SK-N-SH (cell line): ENCODE measurements around the gene UNC45A. TPM values are rescaled to one million over a fixed set of nuclear protein-coding genes. Genes with fewer than 3 reads are reported as not detected.

Experiments
- CTCF ChIA-PET: fragments of 300-600, 350-600 bp; formaldehyde crosslinking; extraction: SDS; loops from one replicate; lab custom pipeline; 2021; lab: Yijun Ruan, JAX
- POLR2A ChIA-PET: fragments of 350-600 bp; sonication (Branson Sonifier 250); formaldehyde crosslinking; extraction: SDS; loops from one replicate; lab custom pipeline; 2020; ENCODE audit warnings: antibody characterized with exemption, inconsistent platforms; lab: Yijun Ruan, JAX
- DNase-seq: peaks from one replicate; pipeline ENCODE4 v3.0.0; 2012
- H2AFZ ChIP-seq: fragments of 200-600 bp; sonication (generic); 2 replicates; pipeline ENCODE4 v1.8.1; 2016; ENCODE audit warnings: antibody characterized with exemption, mild to moderate bottlenecking, low read depth
- H3F3A ChIP-seq: fragments of 200-600 bp; sonication (generic); replicated peaks from 2 replicates; pipeline ENCODE3; 2016; ENCODE audit warnings: antibody characterized with exemption, mild to moderate bottlenecking; ENCODE audit not compliant: insufficient read depth
- H3K27ac ChIP-seq, 2 experiments: fragments of 200-500 bp in 1 of 2; fragments of 200-600 bp in 1 of 2; sonication (Bioruptor generic) in 1 of 2; sonication (generic), shearing (Covaris generic) in 1 of 2; 2 replicates each; pipeline versions ENCODE4 v1.5.1 to v1.6.1; 2014 to 2016; ENCODE audit warnings: low read depth in 2 of 2, inconsistent platforms in 1 of 2, low read length in 1 of 2, mild to moderate bottlenecking in 1 of 2, mixed read lengths in 1 of 2
- H3K27me3 ChIP-seq: fragments of 200-600 bp; sonication (generic), shearing (Covaris generic); 2 replicates; pipeline ENCODE4 v1.6.1; 2016; ENCODE audit warnings: mixed run types; ENCODE audit not compliant: insufficient read depth
- H3K36me3 ChIP-seq, 2 experiments: fragments of 200-500 bp in 1 of 2; fragments of 200-600 bp in 1 of 2; sonication (Bioruptor generic) in 1 of 2; sonication (generic) in 1 of 2; replicated peaks in 1 of 2; 2 replicates each; pipeline versions ENCODE3 to v1.5.1; 2014 to 2016; ENCODE audit warnings: low read length in 1 of 2, mild to moderate bottlenecking in 1 of 2; ENCODE audit not compliant: insufficient read depth in 2 of 2, control insufficient read depth in 1 of 2
- H3K4me1 ChIP-seq, 2 experiments: fragments of 200-500 bp in 1 of 2; fragments of 200-600 bp in 1 of 2; sonication (Bioruptor generic) in 1 of 2; sonication (generic), shearing (Covaris generic) in 1 of 2; 2 replicates each; pipeline versions ENCODE4 v1.5.1 to v1.6.1; 2014 to 2016; ENCODE audit warnings: low read depth in 1 of 2, low read length in 1 of 2, mixed run types in 1 of 2; ENCODE audit not compliant: insufficient read depth in 2 of 2, control insufficient read depth in 1 of 2
- H3K4me2 ChIP-seq: fragments of 200-600 bp; sonication (generic), shearing (Covaris generic); 2 replicates; pipeline ENCODE4 v1.6.1; 2017; ENCODE audit warnings: mixed run types
- H3K4me3 ChIP-seq, 2 experiments: fragments of 200-500 bp in 1 of 2; fragments of 200-600 bp in 1 of 2; sonication (Bioruptor generic) in 1 of 2; sonication (generic), shearing (Covaris generic) in 1 of 2; 2 replicates each; pipeline versions ENCODE4 v1.5.1 to v1.8.1; 2014 to 2016; ENCODE audit warnings: low read depth in 2 of 2, inconsistent platforms in 1 of 2, low read length in 1 of 2, mild to moderate bottlenecking in 1 of 2, mixed read lengths in 1 of 2, moderate library complexity in 1 of 2
- H3K79me2 ChIP-seq: fragments of 200-600 bp; sonication (generic); 2 replicates; pipeline ENCODE4 v1.8.1; 2017; ENCODE audit warnings: mild to moderate bottlenecking; ENCODE audit not compliant: insufficient read depth
- H3K9ac ChIP-seq: fragments of 200-600 bp; sonication (generic); 2 replicates; pipeline ENCODE4 v1.6.1; 2017; ENCODE audit warnings: mixed run types
- H3K9me2 ChIP-seq: fragments of 200-600 bp; sonication (generic); 2 replicates; pipeline ENCODE4 v1.6.1; 2017; ENCODE audit warnings: mixed run types
- H3K9me3 ChIP-seq: fragments of 200-600 bp; sonication (generic); 2 replicates; pipeline ENCODE4 v1.6.1; 2017; ENCODE audit warnings: mixed run types, mild to moderate bottlenecking, moderate library complexity
- H4K20me1 ChIP-seq: fragments of 200-600 bp; sonication (generic); 2 replicates; pipeline ENCODE4 v1.6.1; 2017; ENCODE audit warnings: mild to moderate bottlenecking, mixed run types; ENCODE audit not compliant: insufficient read depth
- EZH2phosphoT487 ChIP-seq: fragments of 200-600 bp; sonication (generic); IDR thresholded peaks from 2 replicates; pipeline ENCODE4 v1.6.1; 2017; ENCODE audit warnings: low read depth, mixed run types, mild to moderate bottlenecking, antibody characterized with exemption, moderate library complexity, borderline replicate concordance
- GABPA ChIP-seq: IDR thresholded peaks from 2 replicates; pipeline ENCODE4 v1.4.0; 2012; ENCODE audit warnings: low read depth, mild to moderate bottlenecking
- GATA2 ChIP-seq: sonication (generic); formaldehyde crosslinking; IDR thresholded peaks from 2 replicates; pipeline ENCODE4 v1.5.0; 2020; ENCODE audit warnings: mild to moderate bottlenecking, missing genetic modification reagents
- REST ChIP-seq: IDR thresholded peaks from 2 replicates; pipeline ENCODE4 v1.6.1; 2012; ENCODE audit warnings: mild to moderate bottlenecking, low read depth, low read length, moderate library complexity
- RFX5 ChIP-seq: IDR thresholded peaks from 2 replicates; pipeline ENCODE4 v1.6.1; 2012; ENCODE audit warnings: mild to moderate bottlenecking, improper control_type of control experiment, low read length
- SIN3A ChIP-seq: IDR thresholded peaks from 2 replicates; pipeline ENCODE4 v1.6.1; 2012; ENCODE audit warnings: low read depth, mild to moderate bottlenecking, low read length, moderate library complexity, borderline replicate concordance
- USF2 ChIP-seq: fragments of 150-350 bp; IDR thresholded peaks from 2 replicates; pipeline ENCODE4 v1.6.1; 2017; ENCODE audit warnings: antibody characterized with exemption, low read length, low read depth, borderline replicate concordance
- YY1 ChIP-seq: IDR thresholded peaks from 2 replicates; pipeline ENCODE4 v1.4.0; 2012; ENCODE audit warnings: low read depth, mild to moderate bottlenecking
- WGBS: methylation state at CpG from one replicate; pipeline ENCODE4 v1.1.6; 2017; ENCODE audit warnings: low lambda C conversion rate; 5-methylcytosine and 5-hydroxymethylcytosine counted together
- polyA plus RNA-seq, 3 experiments: library from polyadenylated mRNA; depleted of rRNA; stranded (reverse); fragments of >200 nt; gene quantifications; 2 replicates each; pipeline ENCODE4 v1.2.3, GENCODE V29; 2012

Gene UNC45A
- polyA plus RNA-seq, 1 of the 3 experiments (the other 2 are of a cell fraction): 85.1 TPM

GRCh38 chr15:90948506-90948905, 13.4 kb downstream of the UNC45A start:
- Histone ChIP-seq H3F3A (peaks cover 3% of the 10 kb centered on the region), H3K4me3 (no peak overlapping the region), H4K20me1 (no peaks in the 10 kb centered on the region), H3K9me2 (no peaks in the 10 kb centered on the region), H3K9me3 (no peaks in the 10 kb centered on the region), H3K36me3 (peaks cover 18 to 73% of the 10 kb centered on the region in 2 experiments), H3K27ac (no peak overlapping the region), H2AFZ (no peak overlapping the region), H3K4me1 (no peaks in the 10 kb centered on the region), H3K27me3 (no peaks in the 10 kb centered on the region), H3K4me2 (no peak overlapping the region), H3K9ac (no peak overlapping the region), H3K79me2 (no peaks in the 10 kb centered on the region)
- WGBS: 97% methylated on average over 8 of the region's 8 CpGs
- TF ChIP-seq GABPA (no peak), RFX5 (no peak), USF2 (no peak), SIN3A (no peak), REST (no peak)
- ChIA-PET CTCF (interaction anchor here (0.7 to 11.4 kb wide), 5 partner anchors 8 to 108 kb away, joined by 3 to 108 read pairs (median 5); partner anchors contain the start of genes HDDC3 and UNC45A), POLR2A (interaction anchor here (1.0 to 1.3 kb wide), 4 partner anchors 9 to 74 kb away, joined by 3 to 8 read pairs (median 4); partner anchors contain the start of genes HDDC3, UNC45A and VPS33B)
- DNase-seq: no peak

GRCh38 chr15:90949979-90950675, 15.0 kb downstream of the UNC45A start:
- peaks cover 14 to 62% of the 10 kb centered on the region in 2 experiments for H3K36me3 ChIP-seq
- CTCF ChIA-PET: interaction anchor here (0.9 to 11.4 kb wide), 2 partner anchors 18 to 105 kb away, joined by 3 to 108 read pairs; partner anchors contain the start of genes HDDC3 and UNC45A

More at GRCh38 chr15:90949979-90950675, 15.0 kb downstream of the UNC45A start:
- Histone ChIP-seq H3K9me2 (no peaks in the 10 kb centered on the region), H3K79me2 (no peaks in the 10 kb centered on the region), H3K9me3 (no peaks in the 10 kb centered on the region), H2AFZ (no peak overlapping the region), H3K4me3 (no peak overlapping the region), H3K9ac (no peak overlapping the region), H3K27ac (no peak overlapping the region), H3K27me3 (no peaks in the 10 kb centered on the region), H3K4me1 (no peaks in the 10 kb centered on the region), H3K4me2 (no peak overlapping the region), H3F3A (peaks cover 3% of the 10 kb centered on the region), H4K20me1 (no peaks in the 10 kb centered on the region)
- DNase-seq: no peak
- no peak for TF ChIP-seq YY1
- no peak for TF ChIP-seq GATA2
- no peak for TF ChIP-seq EZH2phosphoT487
- WGBS: 97% methylated on average over 14 of the region's 23 CpGs
- POLR2A ChIA-PET: no interaction called here
